HepG2 (cell line): ENCODE data around the gene MT1F. TPM values are rescaled to one million over a fixed set of nuclear protein-coding genes. Genes with fewer than 3 reads are reported as not detected.

ENCODE experiments used
- HMGA1 ChIP-seq: sonication (generic); formaldehyde crosslinking; conservative IDR thresholded peaks from 2 replicates; pipeline ENCODE4 v1.4.0; 2020; ENCODE audit warnings: missing genetic modification reagents
- KDM5B ChIP-seq: sonication (generic); formaldehyde crosslinking; IDR thresholded peaks from 2 replicates; pipeline ENCODE4 v1.4.0; 2020; ENCODE audit warnings: missing genetic modification reagents, mild to moderate bottlenecking, borderline replicate concordance
- KLF9 ChIP-seq: IDR thresholded peaks from 2 replicates; pipeline ENCODE4 v1.6.1; 2016; ENCODE audit warnings: low read depth
- MTF2 ChIP-seq: sonication (generic); formaldehyde crosslinking; IDR thresholded peaks from 2 replicates; pipeline ENCODE4 v1.5.0; 2020; ENCODE audit warnings: missing genetic modification reagents, borderline replicate concordance
- RCOR2 ChIP-seq: IDR thresholded peaks from 2 replicates; pipeline ENCODE4 v1.6.1; 2016; ENCODE audit warnings: missing biosample characterization, missing genetic modification reagents
- SMAD9 ChIP-seq: sonication (generic); formaldehyde crosslinking; IDR thresholded peaks from 2 replicates; pipeline ENCODE4 v1.5.1; 2020; ENCODE audit warnings: mild to moderate bottlenecking, missing genetic modification reagents
- ZFP36L2 ChIP-seq: sonication (generic); formaldehyde crosslinking; IDR thresholded peaks from 2 replicates; pipeline ENCODE4 v1.4.0; 2020; ENCODE audit warnings: missing genetic modification reagents
- ZMYM3 ChIP-seq: sonication (generic); formaldehyde crosslinking; IDR thresholded peaks from 2 replicates; pipeline ENCODE4 v1.5.1; 2020; ENCODE audit warnings: mild to moderate bottlenecking, missing genetic modification reagents
- ZNF138 ChIP-seq: sonication (generic); formaldehyde crosslinking; IDR thresholded peaks from 2 replicates; pipeline ENCODE4 v1.5.0; 2020; ENCODE audit warnings: mild to moderate bottlenecking, low read depth, missing genetic modification reagents
- ZNF264 ChIP-seq: sonication (generic); formaldehyde crosslinking; IDR thresholded peaks from 2 replicates; pipeline ENCODE4 v1.4.0; 2020; ENCODE audit warnings: missing genetic modification reagents
- ZNF572 ChIP-seq: sonication (generic); formaldehyde crosslinking; IDR thresholded peaks from 2 replicates; pipeline ENCODE4 v1.5.1; 2020; ENCODE audit warnings: mild to moderate bottlenecking, missing genetic modification reagents
- ZNF629 ChIP-seq: sonication (generic); formaldehyde crosslinking; conservative IDR thresholded peaks from 2 replicates; pipeline ENCODE4 v1.5.0; 2020; ENCODE audit warnings: missing genetic modification reagents
- ZNF747 ChIP-seq: sonication (generic); formaldehyde crosslinking; IDR thresholded peaks from 2 replicates; pipeline ENCODE4 v1.8.1; 2023; ENCODE audit warnings: missing genetic modification reagents, mild to moderate bottlenecking, borderline replicate concordance
- ZNF781 ChIP-seq: sonication (generic); formaldehyde crosslinking; IDR thresholded peaks from 2 replicates; pipeline ENCODE4 v1.5.1; 2020; ENCODE audit warnings: borderline replicate concordance, mild to moderate bottlenecking, missing genetic modification reagents; ENCODE audit errors: not compliant biosample characterization
- polyA plus RNA-seq, 8 experiments: library from polyadenylated mRNA; depleted of rRNA in 3 of 8; stranded (reverse) in 7 of 8; unstranded in 1 of 8; fragments of >200 nt; fragmentation: Illumina TruSeq in 4 of 8; extraction: Trizol in 4 of 8; gene quantifications; 2 replicates each; pipeline versions ENCODE4 v1.2.1 to v1.2.3, GENCODE V29; 2011 to 2016; ENCODE audit warnings: low read depth in 4 of 8, missing spikeins in 1 of 8, mixed read lengths in 1 of 8; ENCODE audit not compliant: insufficient read depth in 1 of 8
- total RNA-seq, 5 experiments: library from RNA; depleted of rRNA; stranded (reverse); fragments of >200 nt; fragmentation: Illumina TruSeq; extraction: Trizol; gene quantifications; 2 replicates each; pipeline ENCODE4 v1.2.3, GENCODE V29; 2016; ENCODE audit warnings: low read depth in 1 of 5
- TF ChIP-seq, protein P1 (sequence below): IDR thresholded peaks from 2 replicates; pipeline ENCODE4 v1.6.1; 2016; ENCODE audit warnings: missing genetic modification reagents, missing compliant biosample characterization
- TF ChIP-seq, protein P2 (sequence below): sonication (generic); formaldehyde crosslinking; IDR thresholded peaks from 2 replicates; pipeline ENCODE4 v1.5.1; 2020; ENCODE audit warnings: mild to moderate bottlenecking, missing genetic modification reagents, moderate library complexity
- TF ChIP-seq, protein P3 (sequence below): sonication (generic); formaldehyde crosslinking; IDR thresholded peaks from 2 replicates; pipeline ENCODE4 v1.4.0; 2020; ENCODE audit warnings: missing genetic modification reagents
- TF ChIP-seq, protein P4 (sequence below): sonication (generic); formaldehyde crosslinking; IDR thresholded peaks from 2 replicates; pipeline ENCODE4 v1.8.1; 2023; ENCODE audit warnings: missing genetic modification reagents, mild to moderate bottlenecking, borderline replicate concordance
- TF ChIP-seq, protein P5 (sequence below): sonication (generic); formaldehyde crosslinking; IDR thresholded peaks from 2 replicates; pipeline ENCODE4 v1.9.0; 2021; ENCODE audit warnings: missing genetic modification reagents, borderline replicate concordance
- TF ChIP-seq, protein P6 (sequence below): sonication (generic); formaldehyde crosslinking; IDR thresholded peaks from 2 replicates; pipeline ENCODE4 v1.9.0; 2022; ENCODE audit warnings: low read depth, missing genetic modification reagents

The MT1F gene
- total and polyA plus RNA-seq, 2 of the 13 experiments (the other 11 are each of a cell fraction or from before 2014, with no cell fraction given): 1.9 to 169 TPM

DNA sequence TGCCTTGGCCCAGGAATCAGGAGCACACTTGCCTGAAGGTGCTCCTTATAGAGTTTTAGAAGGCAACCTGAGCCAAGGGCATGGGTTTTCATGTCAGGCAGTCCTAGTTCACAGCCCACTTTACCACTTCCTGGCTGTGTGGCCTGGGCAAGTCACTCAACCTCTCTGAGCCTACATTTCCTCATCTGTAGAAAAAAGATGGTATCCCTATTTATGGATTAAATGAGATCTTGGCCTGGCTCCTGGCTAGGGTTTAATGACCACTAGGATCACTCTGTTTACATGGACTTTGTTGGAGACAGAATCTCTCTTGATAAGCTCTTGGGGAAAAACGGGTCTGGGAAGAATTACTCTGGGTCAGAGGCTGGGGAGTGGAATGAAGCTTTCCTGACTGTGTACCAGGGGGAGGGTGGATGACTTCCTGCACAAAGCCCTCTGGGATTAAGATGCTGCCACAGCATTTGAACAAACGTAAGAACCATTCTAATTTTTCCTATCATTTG lies 47.1 kb upstream of the MT1F start (continued):
- TF ChIP-seq ZFP36L2 (CRISPR knock-in tag): no peak
- TF ChIP-seq MTF2 (CRISPR knock-in tag): no peak
- no peak for TF ChIP-seq ZNF572 (CRISPR knock-in tag)
- 0 out of 2 replicates have a peak, but pooled peaks have one; percentile 7 for TF ChIP-seq ZNF629 (CRISPR knock-in tag)
- no peak for TF ChIP-seq HMGA1 (CRISPR knock-in tag)
- TF ChIP-seq, protein P1, sequence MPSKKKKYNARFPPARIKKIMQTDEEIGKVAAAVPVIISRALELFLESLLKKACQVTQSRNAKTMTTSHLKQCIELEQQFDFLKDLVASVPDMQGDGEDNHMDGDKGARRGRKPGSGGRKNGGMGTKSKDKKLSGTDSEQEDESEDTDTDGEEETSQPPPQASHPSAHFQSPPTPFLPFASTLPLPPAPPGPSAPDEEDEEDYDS: no peak
- TF ChIP-seq KDM5B: no peak
- peak; percentile 30; the same call in 1 of the 2 replicates for TF ChIP-seq RCOR2 (CRISPR knock-in tag)
- TF ChIP-seq KLF9 (CRISPR knock-in tag): no peak
- peak; percentile 34 for TF ChIP-seq ZNF781
- no peak for TF ChIP-seq ZNF138 (CRISPR knock-in tag)
- TF ChIP-seq, protein P2, sequence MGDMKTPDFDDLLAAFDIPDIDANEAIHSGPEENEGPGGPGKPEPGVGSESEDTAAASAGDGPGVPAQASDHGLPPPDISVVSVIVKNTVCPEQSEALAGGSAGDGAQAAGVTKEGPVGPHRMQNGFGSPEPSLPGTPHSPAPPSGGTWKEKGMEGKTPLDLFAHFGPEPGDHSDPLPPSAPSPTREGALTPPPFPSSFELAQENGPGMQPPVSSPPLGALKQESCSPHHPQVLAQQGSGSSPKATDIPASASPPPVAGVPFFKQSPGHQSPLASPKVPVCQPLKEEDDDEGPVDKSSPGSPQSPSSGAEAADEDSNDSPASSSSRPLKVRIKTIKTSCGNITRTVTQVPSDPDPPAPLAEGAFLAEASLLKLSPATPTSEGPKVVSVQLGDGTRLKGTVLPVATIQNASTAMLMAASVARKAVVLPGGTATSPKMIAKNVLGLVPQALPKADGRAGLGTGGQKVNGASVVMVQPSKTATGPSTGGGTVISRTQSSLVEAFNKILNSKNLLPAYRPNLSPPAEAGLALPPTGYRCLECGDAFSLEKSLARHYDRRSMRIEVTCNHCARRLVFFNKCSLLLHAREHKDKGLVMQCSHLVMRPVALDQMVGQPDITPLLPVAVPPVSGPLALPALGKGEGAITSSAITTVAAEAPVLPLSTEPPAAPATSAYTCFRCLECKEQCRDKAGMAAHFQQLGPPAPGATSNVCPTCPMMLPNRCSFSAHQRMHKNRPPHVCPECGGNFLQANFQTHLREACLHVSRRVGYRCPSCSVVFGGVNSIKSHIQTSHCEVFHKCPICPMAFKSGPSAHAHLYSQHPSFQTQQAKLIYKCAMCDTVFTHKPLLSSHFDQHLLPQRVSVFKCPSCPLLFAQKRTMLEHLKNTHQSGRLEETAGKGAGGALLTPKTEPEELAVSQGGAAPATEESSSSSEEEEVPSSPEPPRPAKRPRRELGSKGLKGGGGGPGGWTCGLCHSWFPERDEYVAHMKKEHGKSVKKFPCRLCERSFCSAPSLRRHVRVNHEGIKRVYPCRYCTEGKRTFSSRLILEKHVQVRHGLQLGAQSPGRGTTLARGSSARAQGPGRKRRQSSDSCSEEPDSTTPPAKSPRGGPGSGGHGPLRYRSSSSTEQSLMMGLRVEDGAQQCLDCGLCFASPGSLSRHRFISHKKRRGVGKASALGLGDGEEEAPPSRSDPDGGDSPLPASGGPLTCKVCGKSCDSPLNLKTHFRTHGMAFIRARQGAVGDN (CRISPR knock-in tag): no peak
- TF ChIP-seq, protein P3, sequence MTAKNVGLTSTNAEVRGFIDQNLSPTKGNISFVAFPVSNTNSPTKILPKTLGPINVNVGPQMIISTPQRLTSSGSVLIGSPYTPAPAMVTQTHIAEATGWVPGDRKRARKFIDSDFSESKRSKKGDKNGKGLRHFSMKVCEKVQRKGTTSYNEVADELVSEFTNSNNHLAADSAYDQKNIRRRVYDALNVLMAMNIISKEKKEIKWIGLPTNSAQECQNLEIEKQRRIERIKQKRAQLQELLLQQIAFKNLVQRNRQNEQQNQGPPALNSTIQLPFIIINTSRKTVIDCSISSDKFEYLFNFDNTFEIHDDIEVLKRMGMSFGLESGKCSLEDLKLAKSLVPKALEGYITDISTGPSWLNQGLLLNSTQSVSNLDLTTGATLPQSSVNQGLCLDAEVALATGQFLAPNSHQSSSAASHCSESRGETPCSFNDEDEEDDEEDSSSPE (CRISPR knock-in tag): no peak
- TF ChIP-seq, protein P4, sequence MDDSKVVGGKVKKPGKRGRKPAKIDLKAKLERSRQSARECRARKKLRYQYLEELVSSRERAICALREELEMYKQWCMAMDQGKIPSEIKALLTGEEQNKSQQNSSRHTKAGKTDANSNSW (CRISPR knock-in tag): no peak
- TF ChIP-seq, protein P5, sequence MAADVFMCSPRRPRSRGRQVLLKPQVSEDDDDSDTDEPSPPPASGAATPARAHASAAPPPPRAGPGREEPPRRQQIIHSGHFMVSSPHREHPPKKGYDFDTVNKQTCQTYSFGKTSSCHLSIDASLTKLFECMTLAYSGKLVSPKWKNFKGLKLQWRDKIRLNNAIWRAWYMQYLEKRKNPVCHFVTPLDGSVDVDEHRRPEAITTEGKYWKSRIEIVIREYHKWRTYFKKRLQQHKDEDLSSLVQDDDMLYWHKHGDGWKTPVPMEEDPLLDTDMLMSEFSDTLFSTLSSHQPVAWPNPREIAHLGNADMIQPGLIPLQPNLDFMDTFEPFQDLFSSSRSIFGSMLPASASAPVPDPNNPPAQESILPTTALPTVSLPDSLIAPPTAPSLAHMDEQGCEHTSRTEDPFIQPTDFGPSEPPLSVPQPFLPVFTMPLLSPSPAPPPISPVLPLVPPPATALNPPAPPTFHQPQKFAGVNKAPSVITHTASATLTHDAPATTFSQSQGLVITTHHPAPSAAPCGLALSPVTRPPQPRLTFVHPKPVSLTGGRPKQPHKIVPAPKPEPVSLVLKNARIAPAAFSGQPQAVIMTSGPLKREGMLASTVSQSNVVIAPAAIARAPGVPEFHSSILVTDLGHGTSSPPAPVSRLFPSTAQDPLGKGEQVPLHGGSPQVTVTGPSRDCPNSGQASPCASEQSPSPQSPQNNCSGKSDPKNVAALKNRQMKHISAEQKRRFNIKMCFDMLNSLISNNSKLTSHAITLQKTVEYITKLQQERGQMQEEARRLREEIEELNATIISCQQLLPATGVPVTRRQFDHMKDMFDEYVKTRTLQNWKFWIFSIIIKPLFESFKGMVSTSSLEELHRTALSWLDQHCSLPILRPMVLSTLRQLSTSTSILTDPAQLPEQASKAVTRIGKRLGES: no peak
- TF ChIP-seq ZNF264: 0 out of 2 replicates have a peak, but pooled peaks have one; percentile 54
- TF ChIP-seq ZMYM3 (CRISPR knock-in tag): peak; percentile 95
- TF ChIP-seq SMAD9: no peak
- TF ChIP-seq, protein P6, sequence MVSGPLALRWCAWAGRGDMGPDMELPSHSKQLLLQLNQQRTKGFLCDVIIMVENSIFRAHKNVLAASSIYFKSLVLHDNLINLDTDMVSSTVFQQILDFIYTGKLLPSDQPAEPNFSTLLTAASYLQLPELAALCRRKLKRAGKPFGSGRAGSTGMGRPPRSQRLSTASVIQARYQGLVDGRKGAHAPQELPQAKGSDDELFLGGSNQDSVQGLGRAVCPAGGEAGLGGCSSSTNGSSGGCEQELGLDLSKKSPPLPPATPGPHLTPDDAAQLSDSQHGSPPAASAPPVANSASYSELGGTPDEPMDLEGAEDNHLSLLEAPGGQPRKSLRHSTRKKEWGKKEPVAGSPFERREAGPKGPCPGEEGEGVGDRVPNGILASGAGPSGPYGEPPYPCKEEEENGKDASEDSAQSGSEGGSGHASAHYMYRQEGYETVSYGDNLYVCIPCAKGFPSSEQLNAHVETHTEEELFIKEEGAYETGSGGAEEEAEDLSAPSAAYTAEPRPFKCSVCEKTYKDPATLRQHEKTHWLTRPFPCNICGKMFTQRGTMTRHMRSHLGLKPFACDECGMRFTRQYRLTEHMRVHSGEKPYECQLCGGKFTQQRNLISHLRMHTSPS (CRISPR knock-in tag): no peak
- 0 out of 2 replicates have a peak, but pooled peaks have one; percentile 12 for TF ChIP-seq ZNF747 (CRISPR knock-in tag)
